GM21723 (cell line): ENCODE measurements around the gene KIAA0825.
"Not testable (repeated sequence)": the region's sequence is repeated elsewhere in the genome, so short reads cannot be mapped to it uniquely, and the experiment has no call there.

Source experiments
- ATAC-seq: cut with Tn5 transposase; IDR thresholded peaks from one replicate; pipeline ENCODE4 v1.9.1; 2021; ENCODE audit warnings: mild to moderate bottlenecking, moderate library complexity; ENCODE audit not compliant: unreplicated experiment

KIAA0825 gene

GRCh38 chr5:94388773-94389514, 229.5 kb downstream of the KIAA0825 start:
- ATAC-seq, result no peak

- ATAC-seq, result no peak
Observed at GRCh38 chr5:94385767-94386166, 232.6 kb downstream of the KIAA0825 start.

GRCh38 chr5:94378062-94378461, 240.3 kb downstream of the KIAA0825 start:
- ATAC-seq, result no peak

- no peak for ATAC-seq
Observed at GRCh38 chr5:94376672-94377345, 241.6 kb downstream of the KIAA0825 start.

- no peak for ATAC-seq
Observed at GRCh38 chr5:94375801-94376200, 242.6 kb downstream of the KIAA0825 start.

- ATAC-seq, result no peak
Observed at GRCh38 chr5:94374336-94374735, 244.1 kb downstream of the KIAA0825 start.

GRCh38 chr5:94367900-94368299, 250.5 kb downstream of the KIAA0825 start:
- no peak for ATAC-seq

- ATAC-seq, result no peak
Observed at GRCh38 chr5:94366811-94367210, 251.6 kb downstream of the KIAA0825 start.

- ATAC-seq, result no peak
Observed at GRCh38 chr5:94362857-94363256, 255.5 kb downstream of the KIAA0825 start.

GRCh38 chr5:94361832-94362796, 256.3 kb downstream of the KIAA0825 start:
- ATAC-seq, result no peak

GRCh38 chr5:94361161-94361560, 257.2 kb downstream of the KIAA0825 start:
- no peak for ATAC-seq

GRCh38 chr5:94360382-94361130, 257.8 kb downstream of the KIAA0825 start:
- no peak for ATAC-seq

GRCh38 chr5:94359880-94360279, 258.5 kb downstream of the KIAA0825 start:
- ATAC-seq, result no peak

- no peak for ATAC-seq
Observed at GRCh38 chr5:94355811-94356210, 262.6 kb downstream of the KIAA0825 start.

- ATAC-seq, result not testable (repeated sequence)
Observed at GRCh38 chr5:94354837-94355485, 263.4 kb downstream of the KIAA0825 start.

- no peak for ATAC-seq
Observed at GRCh38 chr5:94353605-94354004, 264.8 kb downstream of the KIAA0825 start.

- no peak for ATAC-seq
Observed at GRCh38 chr5:94347130-94347529, 271.3 kb downstream of the KIAA0825 start.

GRCh38 chr5:94345257-94345656, 273.1 kb downstream of the KIAA0825 start:
- ATAC-seq, result no peak

GRCh38 chr5:94337617-94338016, 280.8 kb downstream of the KIAA0825 start:
- no peak for ATAC-seq

GRCh38 chr5:94335936-94336335, 282.5 kb downstream of the KIAA0825 start:
- no peak for ATAC-seq
